Neutrophil (primary cell): ENCODE measurements around the gene WBP1.

Experiments
- H3K27ac ChIP-seq: fragments of 200-600 bp; sonication (generic); 2 replicates; pipeline ENCODE4 v1.5.1; 2016; ENCODE audit warnings: mild to moderate bottlenecking, moderate library complexity
- H3K27me3 ChIP-seq: fragments of 200-600 bp; sonication (generic); 2 replicates; pipeline ENCODE4 v1.6.0; 2016; ENCODE audit warnings: mild to moderate bottlenecking
- H3K36me3 ChIP-seq: fragments of 200-600 bp; sonication (generic); 2 replicates; pipeline ENCODE4 v1.5.1; 2017
- H3K4me1 ChIP-seq, 2 experiments: fragments of 200-600 bp in 1 of 2; sonication (generic) in 1 of 2; 1 replicate in 1 of 2; 2 replicates in 1 of 2; pipeline versions ENCODE4 v1.5.1 to v1.6.1; 2013 to 2016; ENCODE audit warnings: low read depth in 1 of 2, low read length in 1 of 2, mild to moderate bottlenecking in 1 of 2, moderate library complexity in 1 of 2; ENCODE audit not compliant: control insufficient read depth in 1 of 2, insufficient read depth in 1 of 2
- H3K4me3 ChIP-seq, 2 experiments: fragments of 200-600 bp in 1 of 2; sonication (generic) in 1 of 2; 1 replicate in 1 of 2; 2 replicates in 1 of 2; pipeline ENCODE4 v1.5.1; 2013 to 2016; ENCODE audit warnings: low read depth in 1 of 2, low read length in 1 of 2, mild to moderate bottlenecking in 1 of 2, moderate library complexity in 1 of 2
- H3K9me3 ChIP-seq: fragments of 200-600 bp; sonication (generic); 2 replicates; pipeline ENCODE4 v1.5.1; 2016
- CTCF ChIP-seq: fragments of 200-600 bp; sonication (generic); IDR thresholded peaks from 2 replicates; pipeline ENCODE4 v1.5.1; 2016; ENCODE audit warnings: antibody characterized with exemption

Gene WBP1

DNA sequence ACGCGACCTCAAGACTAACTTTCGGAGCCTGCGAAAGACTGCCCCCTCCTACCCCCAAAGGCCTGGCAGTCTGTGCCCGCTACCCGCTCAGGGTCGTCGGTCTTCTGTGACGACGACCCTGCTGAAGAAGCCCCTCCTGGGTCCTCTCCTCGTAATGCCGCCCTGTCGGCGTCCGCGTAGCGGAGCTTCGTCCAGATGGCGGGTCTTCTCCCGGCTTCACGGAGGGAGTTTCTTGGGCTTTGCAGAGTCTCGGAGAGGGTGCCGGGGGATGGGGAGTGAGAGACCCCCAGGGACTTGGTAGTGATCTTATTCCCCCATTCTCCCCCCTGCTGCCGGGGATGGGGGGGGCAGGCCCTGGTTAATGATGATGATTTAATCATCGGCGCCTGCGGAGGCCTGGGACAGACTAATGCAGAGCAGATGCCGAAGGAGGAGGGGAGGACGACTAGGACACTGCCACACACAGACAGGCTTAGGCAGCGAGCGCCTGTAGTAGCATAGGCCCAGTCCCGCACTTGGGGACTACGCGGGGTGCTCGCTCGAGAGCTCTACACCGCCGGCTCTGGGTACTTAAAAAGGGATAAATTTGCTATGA is 49.8 kb downstream of the WBP1 start:
- H3K4me1 ChIP-seq: peaks cover 26 to 34% of the 10 kb centered on the region in 2 experiments
- no peak for TF ChIP-seq CTCF
- H3K27me3 ChIP-seq: peaks cover 76% of the 10 kb centered on the region
- peaks cover 13% of the 10 kb centered on the region for H3K36me3 ChIP-seq
- H3K27ac ChIP-seq: peak overlapping the region; percentile 98
- no peaks in the 10 kb centered on the region for H3K9me3 ChIP-seq
- H3K4me3 ChIP-seq: peak overlapping the region; percentile 85 to 97

- TF ChIP-seq CTCF: no peak
- peaks cover 8% of the 10 kb centered on the region for H3K36me3 ChIP-seq
- H3K4me3 ChIP-seq: no peak overlapping the region
- H3K4me1 ChIP-seq: peaks cover 34 to 42% of the 10 kb centered on the region in 2 experiments
- no peak overlapping the region for H3K27ac ChIP-seq
- no peaks in the 10 kb centered on the region for H3K9me3 ChIP-seq
- H3K27me3 ChIP-seq: peaks cover 76% of the 10 kb centered on the region
Observed at GRCh38 chr2:74510272-74510671, 52.0 kb downstream of the WBP1 start.
